Kidney (tissue), 14 donors: ENCODE data around the gene MRPL14. TPM values are rescaled to one million over a fixed set of nuclear protein-coding genes. Genes with fewer than 3 reads are reported as not detected.

ENCODE experiments used
- DNase-seq, 5 donors: peaks; one replicate each; pipeline ENCODE4 v3.0.0-alpha.2; 2013 to 2020
- FAIRE-seq: peaks from 2 replicates; lab custom pipeline; 2012; peaks lifted over from hg19 to GRCh38; lab: Jason Lieb, UNC
- H3K27ac ChIP-seq, 2 donors: one replicate each; pipeline ENCODE4 v1.7.0; 2013; ENCODE audit warnings: low read depth in 2 of 2, low read length in 2 of 2, inconsistent platforms in 1 of 2
- H3K27me3 ChIP-seq: one replicate; pipeline ENCODE4 v1.7.1; 2013; ENCODE audit warnings: low read length, inconsistent platforms; ENCODE audit not compliant: control insufficient read depth, insufficient read depth
- H3K36me3 ChIP-seq, 3 donors: one replicate each; pipeline versions ENCODE4 v1.7.0 to v1.7.1; 2013; ENCODE audit warnings: low read length in 3 of 3, control low read depth in 1 of 3, inconsistent platforms in 1 of 3; ENCODE audit not compliant: insufficient read depth in 3 of 3, control insufficient read depth in 2 of 3
- H3K4me1 ChIP-seq, 3 donors: one replicate each; pipeline versions ENCODE4 v1.7.0 to v1.7.1; 2013; ENCODE audit warnings: low read length in 3 of 3, inconsistent platforms in 1 of 3, low read depth in 1 of 3; ENCODE audit not compliant: control insufficient read depth in 2 of 3, insufficient read depth in 2 of 3
- H3K4me3 ChIP-seq, 3 donors: one replicate each; pipeline versions ENCODE4 v1.7.0 to v1.8.1; 2013; ENCODE audit warnings: low read length in 3 of 3, control low read depth in 1 of 3, inconsistent platforms in 1 of 3
- H3K9ac ChIP-seq, 3 donors: one replicate each; pipeline versions ENCODE4 v1.7.0 to v1.7.1; 2013; ENCODE audit warnings: low read length in 3 of 3, control low read depth in 1 of 3, inconsistent platforms in 1 of 3
- H3K9me3 ChIP-seq, 3 donors: one replicate each; pipeline versions ENCODE4 v1.7.0 to v1.7.1; 2013; ENCODE audit warnings: low read length in 3 of 3, control low read depth in 1 of 3, inconsistent platforms in 1 of 3; ENCODE audit not compliant: control insufficient read depth in 2 of 3, insufficient read depth in 1 of 3
- CTCF ChIP-seq: IDR thresholded peaks from 3 replicates; pipeline ENCODE4 v1.5.1; 2012; ENCODE audit warnings: mild to moderate bottlenecking, moderate library complexity, borderline replicate concordance; ENCODE audit not compliant: insufficient read depth; ENCODE audit errors: extremely low read depth
- intact Hi-C: fragments of 100-400 bp; cut with DNase I; formaldehyde crosslinking; loops from one replicate; pipeline ENCODE4 v1.11.1; 2022
- polyA plus RNA-seq: library from polyadenylated mRNA; stranded (reverse); fragments of 350-450 nt; fragmentation: Illumina TruSeq; extraction: RNeasy Lipid Tissue Mini Kit (QIAGEN cat#74804); gene quantifications from one replicate; pipeline ENCODE4 v1.2.3, GENCODE V29; 2014; ENCODE audit warnings: low read depth, low replicate concordance; ENCODE audit not compliant: insufficient read depth
- total RNA-seq: library from RNA; stranded (reverse); fragmentation: NEBNext Ultra II Directional; extraction: Animal tissue kit (Norgen Biotek cat#: 25700); gene quantifications from one replicate; pipeline ENCODE4 v1.2.1, GENCODE V29; 2021
- donor health status: control.
- donor health status: control.
- donor health status: control.
- donor health status: control.
- donor health status: control.
- donor health status: DM: yes; HTN: yes; CAD: no.
- donor health status: Normal renal cell carcinoma (clear cell type).

Gene MRPL14
- total and polyA plus RNA-seq, 2 donors from 2014 or later, result 27.9 to 71.5 TPM

GRCh38 chr6:44102527-44102926 lies 24.7 kb downstream of the MRPL14 start:
- no peak for TF ChIP-seq CTCF

GRCh38 chr6:44101832-44102231 lies 25.4 kb downstream of the MRPL14 start:
- peaks cover 0 to 6% (median 0%) of the 10 kb centered on the region in 3 donors for H3K4me1 ChIP-seq
- intact Hi-C loops, result loop anchor here (5.0 kb wide), 1 partner anchor 50 kb away; no protein-coding TSS in a partner anchor
- H3K27ac ChIP-seq, result no peak overlapping the region
- H3K36me3 ChIP-seq, result peaks cover 0 to 2% (median 0%) of the 10 kb centered on the region in 3 donors
- no peaks in the 10 kb centered on the region for H3K9me3 ChIP-seq
- no peak for FAIRE-seq
- no peak for TF ChIP-seq CTCF
- H3K9ac ChIP-seq, result no peak overlapping the region
- H3K4me3 ChIP-seq, result no peak overlapping the region
- H3K27me3 ChIP-seq, result no peaks in the 10 kb centered on the region
- no peak for DNase-seq

More at GRCh38 chr6:44102527-44102926, 24.7 kb downstream of the MRPL14 start:
- no peak overlapping the region for H3K9ac ChIP-seq
- no peak overlapping the region for H3K27ac ChIP-seq
- peaks cover 0 to 6% (median 0%) of the 10 kb centered on the region in 3 donors for H3K4me1 ChIP-seq
- H3K9me3 ChIP-seq, result no peaks in the 10 kb centered on the region
- no peak for FAIRE-seq
- H3K27me3 ChIP-seq, result no peaks in the 10 kb centered on the region
- H3K4me3 ChIP-seq, result no peak overlapping the region
- DNase-seq, result no peak
- peaks cover 0 to 2% (median 0%) of the 10 kb centered on the region in 3 donors for H3K36me3 ChIP-seq
- intact Hi-C loops, result loop anchor here (5.0 kb wide), 1 partner anchor 50 kb away; no protein-coding TSS in a partner anchor

GRCh38 chr6:44100088-44100550 lies 27.1 kb downstream of the MRPL14 start:
- DNase-seq (peak in 1 of 5 donors; percentile 39), FAIRE-seq (no peak)
- no peaks in the 10 kb centered on the region for H3K27me3 ChIP-seq
- no peak overlapping the region for H3K4me3 ChIP-seq
- TF ChIP-seq CTCF, result peak; percentile 50
- intact Hi-C loops, result loop anchor here (5.0 kb wide), 1 partner anchor 52 kb away; no protein-coding TSS in a partner anchor
- H3K9ac ChIP-seq, result no peak overlapping the region
- no peaks in the 10 kb centered on the region for H3K9me3 ChIP-seq
- H3K27ac ChIP-seq, result no peak overlapping the region
- no peaks in the 10 kb centered on the region for H3K36me3 ChIP-seq
- peaks cover 0 to 4% (median 0%) of the 10 kb centered on the region in 3 donors for H3K4me1 ChIP-seq
